GM12891 (cell line): ENCODE data around the gene CFAP73.

Experiments
- POLR2A ChIP-seq: IDR thresholded peaks from 2 replicates; pipeline ENCODE4 v1.6.1; 2011; ENCODE audit warnings: low read depth, low read length, control low read depth
- TAF1 ChIP-seq: IDR thresholded peaks from 2 replicates; pipeline ENCODE4 v1.6.1; 2011; ENCODE audit warnings: low read depth, low read length, control low read depth

- no peak for TF ChIP-seq POLR2A
- no peak for TF ChIP-seq TAF1
These were observed 20.2 kb downstream of the CFAP73 start for GRCh38 chr12:113169697-113170096.
